Frontal cortex (tissue), 4 donors: ENCODE data around the gene IFFO2. TPM values are rescaled to one million over a fixed set of nuclear protein-coding genes. Genes with fewer than 3 reads are reported as not detected.

ENCODE experiments used
- DNase-seq, 2 donors: peaks; one replicate each; pipeline ENCODE4 v3.0.0; 2012; ENCODE audit warnings: low spot score in 2 of 2
- FAIRE-seq: peaks from 2 replicates; lab custom pipeline; 2012; peaks lifted over from hg19 to GRCh38; lab: Jason Lieb, UNC
- total RNA-seq: library from RNA; depleted of rRNA; stranded (reverse); fragments of >200 nt; gene quantifications from one replicate; pipeline ENCODE4 v1.2.3, GENCODE V29; 2014
- donor health status: control.
- donor health status: control.
- donor health status: control.

IFFO2 gene
- total RNA-seq, 1 donor from 2014 or later, result 7.7 TPM

- FAIRE-seq (no peak), DNase-seq (no peak)
Measured at GRCh38 chr1:18939398-18940302, 16.8 kb downstream of the IFFO2 start.

- DNase-seq, result no peak
Measured at GRCh38 chr1:18938707-18939070, 17.8 kb downstream of the IFFO2 start.

GRCh38 chr1:18938008-18938706 is 18.3 kb downstream of the IFFO2 start:
- DNase-seq, result no peak
- no peak for FAIRE-seq

More at GRCh38 chr1:18938707-18939070, 17.8 kb downstream of the IFFO2 start:
- no peak for FAIRE-seq

GRCh38 chr1:18937539-18937938 is 18.9 kb downstream of the IFFO2 start:
- no peak for FAIRE-seq
- no peak for DNase-seq

GRCh38 chr1:18936814-18937481 is 19.5 kb downstream of the IFFO2 start:
- DNase-seq (no peak), FAIRE-seq (no peak)

GRCh38 chr1:18936471-18936813 is 20.0 kb downstream of the IFFO2 start:
- FAIRE-seq, result no peak
- no peak for DNase-seq

GRCh38 chr1:18934205-18935000 is 22.1 kb downstream of the IFFO2 start:
- DNase-seq, result no peak
- FAIRE-seq, result no peak

- no peak for DNase-seq
- FAIRE-seq, result no peak
Measured at GRCh38 chr1:18932879-18933278, 23.6 kb downstream of the IFFO2 start.

- DNase-seq (no peak), FAIRE-seq (no peak)
Measured at GRCh38 chr1:18932387-18932786, 24.1 kb downstream of the IFFO2 start.

GRCh38 chr1:18931730-18932129 is 24.7 kb downstream of the IFFO2 start:
- FAIRE-seq (no peak), DNase-seq (no peak)

GRCh38 chr1:18929686-18930085 is 26.8 kb downstream of the IFFO2 start:
- no peak for DNase-seq
- no peak for FAIRE-seq

GRCh38 chr1:18928985-18929384 is 27.5 kb downstream of the IFFO2 start:
- FAIRE-seq, result no peak

GRCh38 chr1:18928406-18928805 is 28.1 kb downstream of the IFFO2 start:
- FAIRE-seq, result no peak

More at GRCh38 chr1:18928985-18929384, 27.5 kb downstream of the IFFO2 start:
- no peak for DNase-seq

GRCh38 chr1:18927654-18928272 is 28.7 kb downstream of the IFFO2 start:
- DNase-seq, result no peak
- FAIRE-seq, result no peak

More at GRCh38 chr1:18928406-18928805, 28.1 kb downstream of the IFFO2 start:
- DNase-seq, result no peak

GRCh38 chr1:18927082-18927653 is 29.3 kb downstream of the IFFO2 start:
- DNase-seq (no peak), FAIRE-seq (no peak)

- FAIRE-seq (no peak), DNase-seq (peak in 1 of 2 donors; percentile 73)
Measured at GRCh38 chr1:18926315-18927081, 30.0 kb downstream of the IFFO2 start.

- FAIRE-seq, result no peak
- DNase-seq, result no peak
Measured at GRCh38 chr1:18925279-18925678, 31.2 kb downstream of the IFFO2 start.

GRCh38 chr1:18924221-18924691 is 32.2 kb downstream of the IFFO2 start:
- FAIRE-seq (no peak), DNase-seq (no peak)
